ENCODE measurements around the gene MAPK1.
"Not testable (repeated sequence)": the region's sequence is repeated elsewhere in the genome, so short reads cannot be mapped to it uniquely, and the experiment has no call there.

The MAPK1 gene

DNA sequence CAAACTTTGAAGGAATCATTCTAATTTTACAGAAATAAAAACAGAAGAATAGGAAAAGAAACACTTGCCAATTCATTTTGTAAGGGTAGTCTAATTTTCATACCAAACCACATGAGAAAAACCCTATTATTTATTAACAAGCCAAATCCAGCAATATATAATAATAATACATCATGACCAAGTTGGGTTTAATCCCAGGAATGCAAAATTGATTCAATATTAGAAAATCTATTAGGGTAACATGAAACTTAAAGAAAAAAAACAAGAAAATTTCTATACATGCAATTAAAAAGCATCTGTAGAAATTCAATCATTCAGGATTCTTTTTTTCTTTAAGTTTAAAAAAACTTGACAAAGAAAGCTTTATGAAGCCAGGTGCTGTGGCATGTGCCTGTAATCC, 16.8 kb downstream of the MAPK1 start:
- DNase-seq (ENCODE audit: low read depth): no peak
- H3K4me3 ChIP-seq (ENCODE audit: control insufficient read depth, low read depth, low read length): no peak overlapping the region
- TF ChIP-seq, protein P1, sequence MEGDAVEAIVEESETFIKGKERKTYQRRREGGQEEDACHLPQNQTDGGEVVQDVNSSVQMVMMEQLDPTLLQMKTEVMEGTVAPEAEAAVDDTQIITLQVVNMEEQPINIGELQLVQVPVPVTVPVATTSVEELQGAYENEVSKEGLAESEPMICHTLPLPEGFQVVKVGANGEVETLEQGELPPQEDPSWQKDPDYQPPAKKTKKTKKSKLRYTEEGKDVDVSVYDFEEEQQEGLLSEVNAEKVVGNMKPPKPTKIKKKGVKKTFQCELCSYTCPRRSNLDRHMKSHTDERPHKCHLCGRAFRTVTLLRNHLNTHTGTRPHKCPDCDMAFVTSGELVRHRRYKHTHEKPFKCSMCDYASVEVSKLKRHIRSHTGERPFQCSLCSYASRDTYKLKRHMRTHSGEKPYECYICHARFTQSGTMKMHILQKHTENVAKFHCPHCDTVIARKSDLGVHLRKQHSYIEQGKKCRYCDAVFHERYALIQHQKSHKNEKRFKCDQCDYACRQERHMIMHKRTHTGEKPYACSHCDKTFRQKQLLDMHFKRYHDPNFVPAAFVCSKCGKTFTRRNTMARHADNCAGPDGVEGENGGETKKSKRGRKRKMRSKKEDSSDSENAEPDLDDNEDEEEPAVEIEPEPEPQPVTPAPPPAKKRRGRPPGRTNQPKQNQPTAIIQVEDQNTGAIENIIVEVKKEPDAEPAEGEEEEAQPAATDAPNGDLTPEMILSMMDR (conservative IDR thresholded peaks at IDR 0.05; ENCODE audit: control insufficient read depth, insufficient read depth, low read depth, low read length): no peak

DNA sequence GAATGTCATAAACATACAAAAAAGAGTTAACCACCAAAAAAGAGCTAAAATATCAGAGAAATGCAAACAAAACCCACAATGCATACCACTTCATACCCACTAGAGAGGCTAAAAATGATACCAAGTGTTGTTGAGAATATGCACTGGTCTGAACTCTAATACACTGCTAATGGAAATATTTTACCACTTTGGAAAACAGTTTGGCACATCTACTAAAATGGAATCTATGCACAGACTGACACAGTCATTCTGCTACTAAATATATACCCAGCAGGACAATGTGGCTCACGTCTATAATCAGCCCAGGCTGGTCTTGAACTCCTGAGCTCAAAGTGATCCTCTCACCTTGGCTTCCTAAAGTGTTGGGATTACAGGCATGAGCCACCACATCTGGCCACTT, 18.0 kb downstream of the MAPK1 start:
- TF ChIP-seq, protein P1 (conservative IDR thresholded peaks at IDR 0.05; ENCODE audit: control insufficient read depth, insufficient read depth, low read depth, low read length): no peak
- DNase-seq (ENCODE audit: low read depth): no peak
- no peak overlapping the region for H3K4me3 ChIP-seq (ENCODE audit: control insufficient read depth, low read depth, low read length)

DNA sequence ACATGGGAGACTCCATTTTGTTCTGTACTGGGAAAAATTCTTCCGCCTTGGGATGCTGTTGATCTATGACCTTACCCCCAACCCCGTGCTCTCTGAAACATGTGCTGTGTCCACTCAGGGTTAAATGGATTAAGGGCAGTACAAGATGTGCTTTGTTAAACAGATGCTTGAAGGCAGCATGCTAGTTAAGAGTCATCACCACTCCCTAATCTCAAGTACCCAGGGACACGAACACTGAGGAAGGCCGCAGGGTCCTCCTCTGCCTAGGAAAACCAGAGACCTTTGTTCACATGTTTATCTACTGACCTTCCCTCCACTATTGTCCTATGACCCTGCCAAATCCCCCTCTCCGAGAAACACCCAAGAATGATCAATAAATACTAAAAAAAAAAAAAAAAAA, 19.4 kb downstream of the MAPK1 start:
- DNase-seq (ENCODE audit: low read depth); H3K4me3 ChIP-seq (ENCODE audit: control insufficient read depth, low read depth, low read length): not testable (repeated sequence)

DNA sequence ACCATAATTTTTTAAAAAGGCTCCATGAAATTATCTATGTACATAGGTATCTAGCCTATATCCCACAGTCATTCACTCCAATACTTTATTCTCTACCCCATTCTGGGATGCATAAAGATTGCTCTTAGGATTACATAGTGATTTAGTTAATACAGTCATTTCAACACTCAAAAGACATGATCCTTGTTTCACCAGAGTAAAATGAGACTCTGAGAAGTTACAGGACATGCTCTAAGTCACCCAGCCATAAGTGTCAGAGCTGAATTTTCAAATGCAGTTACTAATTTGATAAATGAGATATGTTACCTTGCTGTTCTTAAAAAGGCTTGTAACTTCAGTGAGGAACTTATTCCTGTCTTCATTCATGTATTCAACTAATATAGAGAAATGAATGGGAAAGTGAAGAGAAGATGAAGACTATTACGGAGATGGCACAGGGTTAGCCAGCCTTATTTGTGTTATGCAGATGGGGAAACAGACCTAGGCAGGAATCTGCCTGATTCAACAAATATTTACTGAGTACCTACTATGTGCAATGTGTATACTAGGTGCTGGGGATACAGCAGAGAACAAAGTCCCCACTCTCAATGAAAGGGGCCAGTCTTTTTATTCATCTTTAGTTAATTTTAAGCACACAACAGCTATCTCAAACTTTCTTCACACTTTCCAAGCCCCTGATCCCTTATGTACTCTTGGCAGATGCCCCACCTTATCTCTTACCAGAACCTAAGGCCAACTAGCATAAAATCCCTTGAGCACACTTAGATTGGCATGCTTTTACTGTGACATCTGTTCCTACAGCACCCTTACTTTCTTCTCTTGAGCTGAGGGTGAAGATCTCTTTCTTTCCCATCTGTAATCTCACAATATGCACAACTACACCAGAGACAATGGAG, 21.6 kb downstream of the MAPK1 start:
- TF ChIP-seq, protein P1 (conservative IDR thresholded peaks at IDR 0.05; ENCODE audit: control insufficient read depth, insufficient read depth, low read depth, low read length): no peak
- no peak for DNase-seq (ENCODE audit: low read depth)
- no peak overlapping the region for H3K4me3 ChIP-seq (ENCODE audit: control insufficient read depth, low read depth, low read length)

DNA sequence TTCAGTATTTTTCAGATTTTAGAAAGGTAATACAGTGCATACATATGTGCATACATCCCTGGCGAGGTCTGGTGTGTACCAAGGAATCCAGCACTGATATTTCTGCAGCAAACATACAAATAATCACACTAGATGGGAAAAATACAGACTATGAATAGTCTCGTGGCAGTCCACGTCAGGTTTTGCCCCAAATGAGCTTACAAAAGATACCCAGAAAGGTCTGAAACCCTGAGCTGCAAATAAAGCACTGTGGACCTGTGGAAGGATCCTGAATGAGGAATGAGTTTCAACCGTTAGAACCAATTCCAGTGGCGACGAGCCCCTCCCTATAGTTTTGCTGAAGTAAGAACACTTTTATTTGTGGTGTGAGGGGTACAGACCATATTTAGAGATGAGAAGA, 24.5 kb downstream of the MAPK1 start:
- DNase-seq (ENCODE audit: low read depth): no peak
- TF ChIP-seq, protein P1 (conservative IDR thresholded peaks at IDR 0.05; ENCODE audit: control insufficient read depth, insufficient read depth, low read depth, low read length): no peak
- no peak overlapping the region for H3K4me3 ChIP-seq (ENCODE audit: control insufficient read depth, low read depth, low read length)

DNA sequence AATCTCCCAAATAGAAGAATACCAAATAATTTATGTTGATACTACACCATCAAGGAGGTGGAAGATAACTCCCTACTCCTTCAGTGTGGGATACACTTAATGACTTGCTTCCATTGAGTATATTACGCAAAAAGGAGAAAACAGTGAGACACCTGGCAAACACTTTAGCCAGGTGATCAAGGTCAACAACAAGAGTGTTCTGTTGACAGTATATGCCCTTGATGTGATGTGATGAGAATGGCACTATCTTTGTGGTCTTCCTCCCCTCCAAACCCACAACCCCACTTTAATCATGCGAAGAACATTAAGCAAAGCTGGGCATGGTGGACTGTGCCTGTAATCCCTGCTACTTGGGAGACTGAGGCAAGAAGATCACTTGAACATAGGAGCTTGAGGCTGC, 26.0 kb downstream of the MAPK1 start:
- TF ChIP-seq, protein P1 (conservative IDR thresholded peaks at IDR 0.05; ENCODE audit: control insufficient read depth, insufficient read depth, low read depth, low read length): no peak
- H3K4me3 ChIP-seq (ENCODE audit: control insufficient read depth, low read depth, low read length): no peak overlapping the region
- DNase-seq (ENCODE audit: low read depth): no peak

DNA sequence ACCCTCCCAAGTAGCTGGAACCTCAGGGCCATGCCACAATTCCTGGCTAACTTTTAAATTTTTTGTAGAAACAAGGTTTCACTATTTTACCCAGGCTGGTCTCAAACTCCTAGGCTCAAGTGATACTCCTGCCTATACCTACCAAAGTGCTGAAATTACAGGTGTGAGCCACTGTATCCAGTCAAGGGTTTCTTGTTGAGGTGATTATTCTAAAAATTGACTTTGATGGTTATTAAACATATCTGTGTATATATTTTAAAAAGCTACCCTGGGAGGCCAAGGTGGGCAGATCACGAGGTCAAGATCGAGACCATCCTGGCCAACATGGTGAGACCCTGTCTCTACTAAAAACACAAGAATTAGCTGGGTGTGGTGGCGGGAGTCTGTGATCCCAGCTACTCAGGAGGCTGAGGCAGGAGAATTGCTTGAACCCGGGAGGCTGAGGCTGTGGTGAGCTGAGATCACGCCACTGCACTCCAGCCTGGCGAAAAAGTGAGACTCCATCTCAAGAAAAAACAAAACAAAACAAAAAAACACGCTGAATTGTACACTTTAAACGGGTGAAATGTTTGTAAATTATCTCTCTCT, 27.1 kb downstream of the MAPK1 start:
- no peak for DNase-seq (ENCODE audit: low read depth)
- TF ChIP-seq, protein P1 (conservative IDR thresholded peaks at IDR 0.05; ENCODE audit: control insufficient read depth, insufficient read depth, low read depth, low read length): no peak
- no peak overlapping the region for H3K4me3 ChIP-seq (ENCODE audit: control insufficient read depth, low read depth, low read length)
